Measurements from ENCODE around the gene SIX3.

The SIX3 gene

DNA sequence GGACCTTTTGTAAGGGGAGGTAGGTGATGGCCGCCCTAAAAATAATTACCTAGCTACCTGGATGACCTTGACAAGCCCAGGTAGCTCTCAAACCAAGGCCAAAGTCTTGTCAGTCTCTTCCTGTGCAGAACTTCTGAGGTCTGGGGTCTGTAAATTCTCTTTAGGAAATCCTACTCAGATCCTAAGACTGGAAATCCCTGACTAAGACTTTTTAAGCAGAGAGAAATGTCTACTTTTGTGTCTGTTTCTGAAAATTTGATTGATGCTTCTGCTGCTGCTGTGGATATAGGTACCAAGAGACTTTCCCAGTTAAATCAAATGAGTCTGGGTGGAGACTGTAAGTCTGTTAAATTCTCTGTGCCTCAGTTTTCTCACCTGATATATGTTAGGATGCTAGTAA is 36.9 kb upstream of the SIX3 start:
- no peaks in the 10 kb centered on the region for H3K9me3 ChIP-seq
- no peak overlapping the region for H3K4me3 ChIP-seq (ENCODE audit: low read depth in 1 of 2, low read length in 1 of 2)
- no peaks in the 10 kb centered on the region for H3K4me1 ChIP-seq (ENCODE audit: control insufficient read depth in 1 of 2, insufficient read depth in 1 of 2, low read depth in 1 of 2, low read length in 1 of 2)
- no peak for TF ChIP-seq CTCF (IDR thresholded peaks at IDR 0.05)
- peaks cover 57% of the 10 kb centered on the region for H3K27me3 ChIP-seq
- H3K36me3 ChIP-seq: no peaks in the 10 kb centered on the region
- no peak overlapping the region for H3K27ac ChIP-seq

DNA sequence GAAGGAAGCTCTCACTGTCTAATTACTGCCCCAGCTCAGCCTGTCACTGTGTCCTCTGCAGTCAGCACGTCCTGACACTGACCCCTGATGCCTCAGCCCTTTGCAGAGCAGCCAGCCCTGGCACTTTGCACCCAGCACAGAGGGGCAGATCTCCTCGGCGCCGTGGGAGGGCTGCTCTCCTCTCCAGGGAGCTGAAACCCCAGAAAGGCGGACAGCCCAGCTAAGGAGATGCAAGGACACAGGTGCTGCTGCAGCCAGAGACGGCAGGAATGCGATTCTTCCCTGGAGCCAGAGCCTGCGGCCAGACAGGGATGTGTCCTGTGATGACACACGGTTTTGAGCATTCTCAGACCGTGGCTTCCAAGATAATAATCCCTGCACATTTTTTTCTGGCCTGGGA is 34.5 kb upstream of the SIX3 start:
- TF ChIP-seq CTCF (IDR thresholded peaks at IDR 0.05): no peak
- peaks cover 33% of the 10 kb centered on the region for H3K27me3 ChIP-seq
- peaks cover 12% of the 10 kb centered on the region for H3K9me3 ChIP-seq
- no peak overlapping the region for H3K27ac ChIP-seq
- H3K4me3 ChIP-seq (ENCODE audit: low read depth in 1 of 2, low read length in 1 of 2): no peak overlapping the region
- no peaks in the 10 kb centered on the region for H3K4me1 ChIP-seq (ENCODE audit: control insufficient read depth in 1 of 2, insufficient read depth in 1 of 2, low read depth in 1 of 2, low read length in 1 of 2)
- H3K36me3 ChIP-seq: no peaks in the 10 kb centered on the region

GRCh38 chr2:44909831-44910230 is 31.7 kb upstream of the SIX3 start:
- Histone ChIP-seq H3K4me1 (ENCODE audit: control insufficient read depth in 1 of 2, insufficient read depth in 1 of 2, low read depth in 1 of 2, low read length in 1 of 2) (no peaks in the 10 kb centered on the region), H3K36me3 (no peaks in the 10 kb centered on the region), H3K27ac (no peak overlapping the region), H3K27me3 (peaks cover 24% of the 10 kb centered on the region), H3K9me3 (peaks cover 12% of the 10 kb centered on the region), H3K4me3 (ENCODE audit: low read depth in 1 of 2, low read length in 1 of 2) (no peak overlapping the region)
- no peak for TF ChIP-seq CTCF (IDR thresholded peaks at IDR 0.05)

GRCh38 chr2:44912660-44913059 is 28.8 kb upstream of the SIX3 start:
- no peak overlapping the region for H3K4me3 ChIP-seq (ENCODE audit: low read depth in 1 of 2, low read length in 1 of 2)
- TF ChIP-seq CTCF (IDR thresholded peaks at IDR 0.05): no peak
- peaks cover 12% of the 10 kb centered on the region for H3K9me3 ChIP-seq
- H3K4me1 ChIP-seq (ENCODE audit: control insufficient read depth in 1 of 2, insufficient read depth in 1 of 2, low read depth in 1 of 2, low read length in 1 of 2): no peaks in the 10 kb centered on the region
- no peaks in the 10 kb centered on the region for H3K36me3 ChIP-seq
- H3K27ac ChIP-seq: no peak overlapping the region
- peaks cover 38% of the 10 kb centered on the region for H3K27me3 ChIP-seq

DNA sequence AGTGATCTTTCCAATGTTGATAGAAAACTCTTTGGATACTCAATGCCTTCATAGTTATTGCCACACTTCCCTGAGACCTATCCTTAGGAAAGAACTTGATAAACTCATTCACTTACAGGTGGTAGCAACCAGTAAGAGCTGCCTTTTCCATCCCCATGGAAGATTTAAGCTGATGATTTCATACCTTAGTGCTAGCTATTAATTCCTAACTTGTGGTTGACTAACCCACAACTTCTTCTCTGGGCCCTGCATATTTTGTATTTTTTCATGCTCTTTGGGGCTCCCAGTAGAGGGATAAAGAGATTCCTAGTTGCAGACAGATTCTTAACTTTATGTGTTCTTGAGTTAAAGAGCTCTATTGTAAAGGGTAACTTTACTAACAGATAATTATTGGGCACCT is 25.2 kb upstream of the SIX3 start:
- no peaks in the 10 kb centered on the region for H3K4me1 ChIP-seq (ENCODE audit: control insufficient read depth in 1 of 2, insufficient read depth in 1 of 2, low read depth in 1 of 2, low read length in 1 of 2)
- no peak for TF ChIP-seq CTCF (IDR thresholded peaks at IDR 0.05)
- no peaks in the 10 kb centered on the region for H3K9me3 ChIP-seq
- H3K36me3 ChIP-seq: no peaks in the 10 kb centered on the region
- H3K27me3 ChIP-seq: peaks cover 73% of the 10 kb centered on the region
- H3K27ac ChIP-seq: no peak overlapping the region
- no peak overlapping the region for H3K4me3 ChIP-seq (ENCODE audit: low read depth in 1 of 2, low read length in 1 of 2)
